Transverse colon (tissue), 4 donors: Measurements from ENCODE around the gene PLXDC2. TPM values are rescaled to one million over a fixed set of nuclear protein-coding genes. Genes with fewer than 3 reads are reported as not detected.

Experiments
- DNase-seq: peaks from one replicate; pipeline ENCODE4 v3.0.0-alpha.2; 2019
- H3K27ac ChIP-seq, 4 donors: fragments of 200-600 bp; sonication (generic); 2 replicates each; pipeline ENCODE4 v1.5.1; 2016 to 2018; ENCODE audit warnings: inconsistent platforms in 4 of 4
- H3K27me3 ChIP-seq: fragments of 200-600 bp; sonication (generic); 2 replicates; pipeline ENCODE4 v1.5.1; 2017; ENCODE audit warnings: inconsistent platforms
- H3K36me3 ChIP-seq, 4 donors: fragments of 200-600 bp; sonication (generic); 2 replicates each; pipeline ENCODE4 v1.5.1; 2017 to 2019; ENCODE audit warnings: inconsistent platforms in 4 of 4
- H3K4me1 ChIP-seq, 4 donors: fragments of 200-600 bp; sonication (generic); 2 replicates each; pipeline ENCODE4 v1.5.1; 2017 to 2020; ENCODE audit warnings: inconsistent platforms in 4 of 4
- H3K4me3 ChIP-seq, 4 donors: fragments of 200-600 bp; sonication (generic); 1 replicate in 1 of 4; 2 replicates in 3 of 4; pipeline versions ENCODE4 v1.5.1 to v1.6.1; 2017 to 2019; ENCODE audit warnings: inconsistent platforms in 4 of 4
- H3K9me3 ChIP-seq, 2 donors: fragments of 200-600 bp; sonication (generic); 2 replicates each; pipeline ENCODE4 v1.5.1; 2017 to 2019; ENCODE audit warnings: inconsistent platforms in 2 of 2
- CTCF ChIP-seq, 5 experiments: fragments of 200-600 bp in 3 of 5; fragments of 450-650 bp in 2 of 5; sonication (generic) in 3 of 5; IDR thresholded peaks; 1 replicate in 2 of 5; 2 replicates in 3 of 5; pipeline ENCODE4 v1.5.1; 2016 to 2017; ENCODE audit warnings: antibody characterized with exemption in 5 of 5, inconsistent platforms in 3 of 5, mild to moderate bottlenecking in 2 of 5, moderate library complexity in 1 of 5
- EP300 ChIP-seq: sonication (generic); formaldehyde crosslinking; IDR thresholded peaks from one replicate; pipeline ENCODE4 v1.6.1; 2017; ENCODE audit warnings: antibody characterized with exemption, low read depth
- POLR2A ChIP-seq: fragments of 450-650 bp; IDR thresholded peaks from one replicate; pipeline ENCODE4 v1.6.1; 2016; ENCODE audit warnings: antibody characterized with exemption, mild to moderate bottlenecking, moderate library complexity
- POLR2AphosphoS5 ChIP-seq, 3 donors: sonication (generic); formaldehyde crosslinking; IDR thresholded peaks; one replicate each; pipeline ENCODE4 v1.6.1; 2016; ENCODE audit warnings: antibody characterized with exemption in 3 of 3
- WGBS, 2 donors: methylation state at CpG; one replicate each; pipeline ENCODE4 v1.1.5; 2018; ENCODE audit warnings: low coverage in 1 of 2; 5-methylcytosine and 5-hydroxymethylcytosine counted together
- in situ Hi-C, 4 donors: fragments of 200-750 bp; cut with MboI; loops; one replicate each; pipeline versions ENCODE4 v1.15.0 to v1.15.1; 2017; ENCODE audit warnings: low sequenced_read_pairs in 3 of 4, low pct_ligation_motif_present in 1 of 4, low pct_unique_long_range_greater_than_20kb in 1 of 4
- intact Hi-C: fragments of 100-400 bp; cut with DNase I; formaldehyde crosslinking; loops from one replicate; pipeline ENCODE4 v1.15.1; 2023; ENCODE audit warnings: low total_unique reads
- total RNA-seq, 4 donors: library from RNA; depleted of rRNA; stranded (reverse); fragments of >200 nt; gene quantifications; one replicate each; pipeline ENCODE4 v1.1.0, GENCODE V29; 2016

Gene PLXDC2
- total RNA-seq, 4 donors from 2014 or later: 12.0 to 32.2 (median 20.3) TPM

DNA sequence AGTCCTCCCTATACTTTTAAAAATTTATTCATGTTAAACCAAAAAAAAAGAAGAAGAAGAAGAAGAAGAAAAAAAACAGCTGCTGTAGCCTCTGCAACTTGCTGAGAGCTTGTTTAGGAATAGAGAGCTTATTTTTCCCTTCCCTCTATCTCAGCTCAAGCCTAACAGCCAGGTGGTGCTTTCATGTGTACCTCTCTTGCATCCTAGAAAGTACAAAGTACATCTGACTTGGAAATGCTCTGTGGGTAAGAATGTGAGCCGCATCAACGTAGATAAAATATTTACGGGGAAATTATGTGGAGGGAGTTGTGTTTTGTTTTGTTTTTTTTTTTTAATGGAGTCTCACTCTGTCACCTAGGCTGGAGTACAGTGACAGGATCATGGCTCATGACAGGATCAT is 99.6 kb downstream of the PLXDC2 start:
- in situ Hi-C loops (no loop called here), intact Hi-C loops (no loop called here)
- TF ChIP-seq POLR2A (no peak), CTCF (IDR thresholded peaks at IDR 0.05) (no peak), EP300 (no peak), POLR2AphosphoS5 (IDR thresholded peaks at IDR 0.05) (no peak)

GRCh38 chr10:19917751-19918478 is 101.7 kb downstream of the PLXDC2 start:
- TF ChIP-seq EP300 (no peak), POLR2AphosphoS5 (IDR thresholded peaks at IDR 0.05) (no peak), POLR2A (no peak), CTCF (IDR thresholded peaks at IDR 0.05) (no peak)
- Histone ChIP-seq H3K27me3 (no peaks in the 10 kb centered on the region), H3K4me1 (peaks cover 8 to 53% (median 35%) of the 10 kb centered on the region in 4 donors), H3K27ac (no peak overlapping the region), H3K4me3 (no peak overlapping the region), H3K9me3 (no peaks in the 10 kb centered on the region), H3K36me3 (no peaks in the 10 kb centered on the region)
- WGBS, 2 donors: 65 to 67% methylated on average over 3 of the region's 3 CpGs
- intact Hi-C loops (no loop called here), in situ Hi-C loops (no loop called here)
- DNase-seq: no peak

More for the DNA sequence above, 99.6 kb downstream of the PLXDC2 start:
- Histone ChIP-seq H3K9me3 (no peaks in the 10 kb centered on the region), H3K4me3 (no peak overlapping the region), H3K27ac (no peak overlapping the region), H3K4me1 (peaks cover 0 to 33% (median 17%) of the 10 kb centered on the region in 4 donors), H3K36me3 (no peaks in the 10 kb centered on the region), H3K27me3 (no peaks in the 10 kb centered on the region)
- 47 to 73% methylated on average over 3 of the region's 3 CpGs for WGBS, 2 donors
- no peak for DNase-seq

- WGBS, 2 donors: 45 to 51% methylated on average over 4 of the region's 4 CpGs
- no peak overlapping the region for H3K27ac ChIP-seq
- H3K4me3 ChIP-seq: no peak overlapping the region
- no peaks in the 10 kb centered on the region for H3K36me3 ChIP-seq
- TF ChIP-seq CTCF (IDR thresholded peaks at IDR 0.05) (no peak), POLR2A (no peak), POLR2AphosphoS5 (IDR thresholded peaks at IDR 0.05) (no peak), EP300 (no peak)
- peaks cover 8 to 59% (median 37%) of the 10 kb centered on the region in 4 donors for H3K4me1 ChIP-seq
- intact Hi-C loops: no loop called here
- no peaks in the 10 kb centered on the region for H3K9me3 ChIP-seq
- no peak for DNase-seq
- in situ Hi-C loops: no loop called here
- no peaks in the 10 kb centered on the region for H3K27me3 ChIP-seq
Observed at GRCh38 chr10:19918794-19919193, 102.6 kb downstream of the PLXDC2 start.

DNA sequence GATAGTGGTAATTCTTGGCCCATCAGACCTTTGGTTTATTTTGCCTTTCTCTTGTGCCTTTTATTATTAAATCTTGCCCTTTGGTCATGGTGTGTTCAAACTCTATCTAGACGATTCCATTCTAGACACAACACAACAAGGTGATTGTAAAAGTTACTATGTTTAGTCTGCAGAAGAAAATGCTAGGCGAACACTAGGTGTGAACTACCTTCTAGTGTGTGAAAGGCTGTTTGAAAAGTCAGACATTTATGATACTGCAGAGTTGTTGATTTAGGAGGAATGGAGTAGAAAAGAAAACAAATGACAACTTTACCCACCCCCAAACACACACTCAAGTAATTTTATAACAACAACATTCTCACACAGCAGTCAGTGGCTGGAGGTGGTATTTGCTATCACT is 103.4 kb downstream of the PLXDC2 start:
- in situ Hi-C loops: no loop called here
- no peak for DNase-seq
- no peaks in the 10 kb centered on the region for H3K36me3 ChIP-seq
- peaks cover 8 to 59% (median 37%) of the 10 kb centered on the region in 4 donors for H3K4me1 ChIP-seq
- H3K27me3 ChIP-seq: no peaks in the 10 kb centered on the region
- peak overlapping the region; percentile 12 to 39 (median 18) for H3K27ac ChIP-seq
- no peak overlapping the region for H3K4me3 ChIP-seq
- 44 to 46% methylated on average over 1 to 2 of the region's 2 CpGs for WGBS, 2 donors
- no peaks in the 10 kb centered on the region for H3K9me3 ChIP-seq
- no peak for TF ChIP-seq POLR2AphosphoS5 (IDR thresholded peaks at IDR 0.05)
- intact Hi-C loops: no loop called here
